ENCODE measurements around the gene COG5. TPM values are rescaled to one million over a fixed set of nuclear protein-coding genes. Genes with fewer than 3 reads are reported as not detected.

COG5 gene
- total RNA-seq, 1 experiment from 2014 or later = 29.1 TPM

DNA sequence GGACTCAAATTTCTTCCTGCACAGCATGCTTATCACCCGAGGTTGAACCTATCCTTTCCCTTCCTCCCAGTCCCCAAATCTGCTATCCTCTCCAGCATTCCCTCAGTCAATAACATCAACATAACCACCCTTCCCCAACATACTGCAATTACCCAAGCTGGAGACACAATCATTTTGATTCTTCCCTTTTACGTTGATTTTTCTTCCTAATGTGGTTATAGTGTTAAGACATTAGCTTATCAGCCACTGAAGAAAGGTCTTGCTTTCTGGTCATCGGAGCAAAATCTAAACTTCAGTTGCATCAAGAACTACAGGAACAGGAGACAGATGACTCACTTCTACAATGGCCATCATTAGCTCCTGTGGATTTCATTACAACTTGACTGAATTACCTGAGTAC is 398.4 kb downstream of the COG5 start:
- TF ChIP-seq TCF7L2 (IDR thresholded peaks at IDR 0.05; ENCODE audit: low read depth, low read length) (no peak), POLR2AphosphoS5 (IDR thresholded peaks at IDR 0.05; ENCODE audit: low read depth, low read length) (no peak), SIN3A (IDR thresholded peaks at IDR 0.05; ENCODE audit: borderline replicate concordance, insufficient read depth, low read depth, low read length) (no peak)
- TF ChIP-seq, protein P1, sequence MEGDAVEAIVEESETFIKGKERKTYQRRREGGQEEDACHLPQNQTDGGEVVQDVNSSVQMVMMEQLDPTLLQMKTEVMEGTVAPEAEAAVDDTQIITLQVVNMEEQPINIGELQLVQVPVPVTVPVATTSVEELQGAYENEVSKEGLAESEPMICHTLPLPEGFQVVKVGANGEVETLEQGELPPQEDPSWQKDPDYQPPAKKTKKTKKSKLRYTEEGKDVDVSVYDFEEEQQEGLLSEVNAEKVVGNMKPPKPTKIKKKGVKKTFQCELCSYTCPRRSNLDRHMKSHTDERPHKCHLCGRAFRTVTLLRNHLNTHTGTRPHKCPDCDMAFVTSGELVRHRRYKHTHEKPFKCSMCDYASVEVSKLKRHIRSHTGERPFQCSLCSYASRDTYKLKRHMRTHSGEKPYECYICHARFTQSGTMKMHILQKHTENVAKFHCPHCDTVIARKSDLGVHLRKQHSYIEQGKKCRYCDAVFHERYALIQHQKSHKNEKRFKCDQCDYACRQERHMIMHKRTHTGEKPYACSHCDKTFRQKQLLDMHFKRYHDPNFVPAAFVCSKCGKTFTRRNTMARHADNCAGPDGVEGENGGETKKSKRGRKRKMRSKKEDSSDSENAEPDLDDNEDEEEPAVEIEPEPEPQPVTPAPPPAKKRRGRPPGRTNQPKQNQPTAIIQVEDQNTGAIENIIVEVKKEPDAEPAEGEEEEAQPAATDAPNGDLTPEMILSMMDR (IDR thresholded peaks at IDR 0.05) = no peak
- TF ChIP-seq, protein P2, sequence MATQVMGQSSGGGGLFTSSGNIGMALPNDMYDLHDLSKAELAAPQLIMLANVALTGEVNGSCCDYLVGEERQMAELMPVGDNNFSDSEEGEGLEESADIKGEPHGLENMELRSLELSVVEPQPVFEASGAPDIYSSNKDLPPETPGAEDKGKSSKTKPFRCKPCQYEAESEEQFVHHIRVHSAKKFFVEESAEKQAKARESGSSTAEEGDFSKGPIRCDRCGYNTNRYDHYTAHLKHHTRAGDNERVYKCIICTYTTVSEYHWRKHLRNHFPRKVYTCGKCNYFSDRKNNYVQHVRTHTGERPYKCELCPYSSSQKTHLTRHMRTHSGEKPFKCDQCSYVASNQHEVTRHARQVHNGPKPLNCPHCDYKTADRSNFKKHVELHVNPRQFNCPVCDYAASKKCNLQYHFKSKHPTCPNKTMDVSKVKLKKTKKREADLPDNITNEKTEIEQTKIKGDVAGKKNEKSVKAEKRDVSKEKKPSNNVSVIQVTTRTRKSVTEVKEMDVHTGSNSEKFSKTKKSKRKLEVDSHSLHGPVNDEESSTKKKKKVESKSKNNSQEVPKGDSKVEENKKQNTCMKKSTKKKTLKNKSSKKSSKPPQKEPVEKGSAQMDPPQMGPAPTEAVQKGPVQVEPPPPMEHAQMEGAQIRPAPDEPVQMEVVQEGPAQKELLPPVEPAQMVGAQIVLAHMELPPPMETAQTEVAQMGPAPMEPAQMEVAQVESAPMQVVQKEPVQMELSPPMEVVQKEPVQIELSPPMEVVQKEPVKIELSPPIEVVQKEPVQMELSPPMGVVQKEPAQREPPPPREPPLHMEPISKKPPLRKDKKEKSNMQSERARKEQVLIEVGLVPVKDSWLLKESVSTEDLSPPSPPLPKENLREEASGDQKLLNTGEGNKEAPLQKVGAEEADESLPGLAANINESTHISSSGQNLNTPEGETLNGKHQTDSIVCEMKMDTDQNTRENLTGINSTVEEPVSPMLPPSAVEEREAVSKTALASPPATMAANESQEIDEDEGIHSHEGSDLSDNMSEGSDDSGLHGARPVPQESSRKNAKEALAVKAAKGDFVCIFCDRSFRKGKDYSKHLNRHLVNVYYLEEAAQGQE (IDR thresholded peaks at IDR 0.05; ENCODE audit: insufficient read depth in 1 of 2, low read depth in 2 of 2, low read length in 1 of 2) = no peak
- DNase-seq (ENCODE audit: low read depth, low spot score) (no peak), ATAC-seq (no peak)
- Histone ChIP-seq H3K4me1 (ENCODE audit: control insufficient read depth, insufficient read depth, low read length) (peaks cover 6% of the 10 kb centered on the region; the same call in 1 of the 2 replicates), H3K27ac (ENCODE audit: low read length) (no peak overlapping the region), H3K36me3 (ENCODE audit: control insufficient read depth, insufficient read depth, low read length) (no peaks in the 10 kb centered on the region), H3K4me3 (ENCODE audit: low read depth in 2 of 2, low read length in 2 of 2) (no peak overlapping the region), H3K27me3 (ENCODE audit: control insufficient read depth, insufficient read depth, low read length) (peaks cover 17% of the 10 kb centered on the region), H3K9me3 (ENCODE audit: control insufficient read depth, insufficient read depth, low read depth, low read length) (no peaks in the 10 kb centered on the region)
- ChIA-PET POLR2A (no interaction called here), CTCF (no interaction called here)
- BruUV-seq (replicated peaks) = no TSS peak
- in situ Hi-C loops (cut with HindIII; ENCODE audit: low pct_unique_long_range_greater_than_20kb, low sequenced_read_pairs) (no loop called here), intact Hi-C loops (cut with micrococcal nuclease; ENCODE audit: unreplicated experiment) (no loop called here)

DNA sequence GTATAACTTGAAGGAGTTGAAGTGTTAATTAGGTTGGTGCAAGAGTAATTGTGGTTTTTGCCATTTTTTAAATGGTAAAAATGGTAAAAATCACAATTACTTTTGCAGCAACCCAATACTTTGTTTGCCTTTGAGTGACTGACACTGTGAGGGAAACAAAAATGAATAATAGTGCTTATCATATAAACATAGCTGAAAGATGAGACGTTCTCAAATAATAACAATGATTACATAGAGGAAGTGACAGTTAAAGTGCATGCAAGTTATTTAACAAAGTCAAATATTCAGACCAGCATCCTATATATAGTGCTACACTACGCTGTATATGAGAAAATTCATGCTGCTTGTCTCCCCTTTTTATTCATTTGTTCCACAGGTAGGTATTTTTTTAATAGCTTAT is 399.6 kb downstream of the COG5 start:
- no peak for DNase-seq (ENCODE audit: low read depth, low spot score)
- Histone ChIP-seq H3K9me3 (ENCODE audit: control insufficient read depth, insufficient read depth, low read depth, low read length) (no peaks in the 10 kb centered on the region), H3K27me3 (ENCODE audit: control insufficient read depth, insufficient read depth, low read length) (peaks cover 17% of the 10 kb centered on the region), H3K27ac (ENCODE audit: low read length) (no peak overlapping the region), H3K4me3 (ENCODE audit: low read depth in 2 of 2, low read length in 2 of 2) (no peak overlapping the region), H3K36me3 (ENCODE audit: control insufficient read depth, insufficient read depth, low read length) (no peaks in the 10 kb centered on the region), H3K4me1 (ENCODE audit: control insufficient read depth, insufficient read depth, low read length) (peaks cover 6% of the 10 kb centered on the region; the same call in 1 of the 2 replicates)
- TF ChIP-seq TCF7L2 (IDR thresholded peaks at IDR 0.05; ENCODE audit: low read depth, low read length) = no peak
- no peak for TF ChIP-seq SIN3A (IDR thresholded peaks at IDR 0.05; ENCODE audit: borderline replicate concordance, insufficient read depth, low read depth, low read length)
- no peak for TF ChIP-seq POLR2AphosphoS5 (IDR thresholded peaks at IDR 0.05; ENCODE audit: low read depth, low read length)
- TF ChIP-seq, protein P2 (IDR thresholded peaks at IDR 0.05; ENCODE audit: insufficient read depth in 1 of 2, low read depth in 2 of 2, low read length in 1 of 2) = no peak
- TF ChIP-seq, protein P1 (IDR thresholded peaks at IDR 0.05) = no peak
- POLR2A ChIA-PET = no interaction called here
- in situ Hi-C loops (cut with HindIII; ENCODE audit: low pct_unique_long_range_greater_than_20kb, low sequenced_read_pairs) (no loop called here), intact Hi-C loops (cut with micrococcal nuclease; ENCODE audit: unreplicated experiment) (no loop called here)
- ATAC-seq = no peak
- CTCF ChIA-PET = no interaction called here
- BruUV-seq (replicated peaks) = no TSS peak
